Cardiac fibroblast (primary cell): ENCODE measurements around the gene SLC12A6.

ENCODE experiments used
- DNase-seq, 2 donors: peaks; one replicate each; pipeline versions ENCODE4 v3.0.0 to v3.0.0-alpha.2; 2010; ENCODE audit warnings: low read depth in 2 of 2
- H3K4me3 ChIP-seq, 2 donors: replicated peaks in 1 of 2; 1 replicate in 1 of 2; 2 replicates in 1 of 2; pipeline ENCODE4 v1.5.1; 2011; ENCODE audit warnings: low read depth in 2 of 2, low read length in 2 of 2, mild to moderate bottlenecking in 2 of 2, moderate library complexity in 1 of 2
- TF ChIP-seq, protein P1 (sequence below): IDR thresholded peaks from one replicate; pipeline ENCODE4 v1.5.1; 2011; ENCODE audit warnings: low read depth, mild to moderate bottlenecking, low read length, inconsistent platforms

Gene SLC12A6

DNA sequence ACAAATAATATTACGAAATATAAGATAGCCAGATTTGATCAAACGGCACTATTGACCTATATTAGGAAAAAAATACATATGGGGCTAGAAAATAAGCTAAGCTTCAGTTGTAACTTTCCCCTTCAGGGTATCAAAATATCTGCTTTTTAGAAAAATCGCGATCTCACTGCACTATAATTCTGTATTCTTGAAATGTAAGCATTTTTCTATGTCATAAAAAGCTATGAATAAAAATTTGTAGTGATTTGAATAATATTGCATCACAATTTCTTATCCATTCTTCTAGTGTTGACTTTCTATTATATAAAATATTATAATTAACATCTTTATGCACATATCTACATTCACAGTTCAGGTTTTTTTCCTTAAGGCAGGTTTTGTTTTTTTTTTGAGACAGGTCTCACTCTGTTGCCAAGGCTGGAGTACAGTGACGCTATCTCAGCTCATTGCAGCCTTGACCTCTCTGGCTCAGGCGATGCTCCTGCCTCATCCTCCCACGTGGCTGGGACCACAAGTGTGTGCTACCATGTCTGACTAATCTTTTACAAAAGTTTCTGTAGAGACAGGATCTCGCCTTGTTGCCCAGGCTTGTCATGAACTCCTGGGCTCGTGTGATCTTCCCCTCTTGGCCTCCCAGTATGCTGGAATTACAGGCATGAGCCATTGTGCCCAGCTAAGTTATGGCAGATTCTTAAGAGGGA, 91.2 kb downstream of the SLC12A6 start:
- H3K4me3 ChIP-seq, result no peak overlapping the region
- DNase-seq, result no peak
- TF ChIP-seq, protein P1, sequence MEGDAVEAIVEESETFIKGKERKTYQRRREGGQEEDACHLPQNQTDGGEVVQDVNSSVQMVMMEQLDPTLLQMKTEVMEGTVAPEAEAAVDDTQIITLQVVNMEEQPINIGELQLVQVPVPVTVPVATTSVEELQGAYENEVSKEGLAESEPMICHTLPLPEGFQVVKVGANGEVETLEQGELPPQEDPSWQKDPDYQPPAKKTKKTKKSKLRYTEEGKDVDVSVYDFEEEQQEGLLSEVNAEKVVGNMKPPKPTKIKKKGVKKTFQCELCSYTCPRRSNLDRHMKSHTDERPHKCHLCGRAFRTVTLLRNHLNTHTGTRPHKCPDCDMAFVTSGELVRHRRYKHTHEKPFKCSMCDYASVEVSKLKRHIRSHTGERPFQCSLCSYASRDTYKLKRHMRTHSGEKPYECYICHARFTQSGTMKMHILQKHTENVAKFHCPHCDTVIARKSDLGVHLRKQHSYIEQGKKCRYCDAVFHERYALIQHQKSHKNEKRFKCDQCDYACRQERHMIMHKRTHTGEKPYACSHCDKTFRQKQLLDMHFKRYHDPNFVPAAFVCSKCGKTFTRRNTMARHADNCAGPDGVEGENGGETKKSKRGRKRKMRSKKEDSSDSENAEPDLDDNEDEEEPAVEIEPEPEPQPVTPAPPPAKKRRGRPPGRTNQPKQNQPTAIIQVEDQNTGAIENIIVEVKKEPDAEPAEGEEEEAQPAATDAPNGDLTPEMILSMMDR, result no peak

DNA sequence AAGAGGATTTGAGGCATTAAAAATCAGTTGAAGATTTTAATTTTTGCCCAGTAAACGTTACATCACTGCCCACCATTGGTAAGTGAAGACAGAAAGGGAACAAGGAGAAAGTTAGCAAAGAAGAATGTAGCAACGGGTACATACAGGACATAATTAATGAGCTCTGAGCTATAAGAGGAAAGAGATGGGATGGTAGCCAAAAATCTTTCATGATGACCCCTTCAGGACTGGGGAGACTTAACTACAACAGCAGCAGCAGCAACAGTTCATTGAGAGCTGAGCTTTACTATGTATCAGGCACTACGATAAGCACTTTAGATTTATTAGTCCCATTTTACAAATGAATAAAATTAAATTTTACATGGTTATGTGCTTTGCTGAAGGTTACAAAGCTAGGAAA, 94.4 kb downstream of the SLC12A6 start:
- H3K4me3 ChIP-seq, result no peak overlapping the region
- DNase-seq, result peak in 1 of 2 donors; percentile 8
- TF ChIP-seq, protein P1, result no peak

DNA sequence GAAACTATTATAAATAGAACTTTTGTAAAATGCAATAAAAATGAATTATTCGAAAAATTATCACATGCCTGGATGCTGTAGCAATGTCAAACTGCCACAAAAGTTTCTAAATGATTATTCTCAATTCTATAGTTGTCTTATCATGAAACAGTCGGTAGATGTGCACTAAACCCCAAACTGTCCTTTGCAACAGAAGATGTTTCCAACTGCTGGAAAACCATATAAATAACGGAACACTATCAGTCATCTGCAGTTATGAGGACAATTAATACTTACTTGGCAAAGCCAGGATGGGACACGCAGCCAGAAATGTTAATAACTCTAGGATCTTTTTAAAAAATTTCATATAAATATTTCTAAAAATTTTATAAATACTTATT, 95.3 kb downstream of the SLC12A6 start:
- TF ChIP-seq, protein P1, result no peak
- no peak for DNase-seq
- H3K4me3 ChIP-seq, result no peak overlapping the region

DNA sequence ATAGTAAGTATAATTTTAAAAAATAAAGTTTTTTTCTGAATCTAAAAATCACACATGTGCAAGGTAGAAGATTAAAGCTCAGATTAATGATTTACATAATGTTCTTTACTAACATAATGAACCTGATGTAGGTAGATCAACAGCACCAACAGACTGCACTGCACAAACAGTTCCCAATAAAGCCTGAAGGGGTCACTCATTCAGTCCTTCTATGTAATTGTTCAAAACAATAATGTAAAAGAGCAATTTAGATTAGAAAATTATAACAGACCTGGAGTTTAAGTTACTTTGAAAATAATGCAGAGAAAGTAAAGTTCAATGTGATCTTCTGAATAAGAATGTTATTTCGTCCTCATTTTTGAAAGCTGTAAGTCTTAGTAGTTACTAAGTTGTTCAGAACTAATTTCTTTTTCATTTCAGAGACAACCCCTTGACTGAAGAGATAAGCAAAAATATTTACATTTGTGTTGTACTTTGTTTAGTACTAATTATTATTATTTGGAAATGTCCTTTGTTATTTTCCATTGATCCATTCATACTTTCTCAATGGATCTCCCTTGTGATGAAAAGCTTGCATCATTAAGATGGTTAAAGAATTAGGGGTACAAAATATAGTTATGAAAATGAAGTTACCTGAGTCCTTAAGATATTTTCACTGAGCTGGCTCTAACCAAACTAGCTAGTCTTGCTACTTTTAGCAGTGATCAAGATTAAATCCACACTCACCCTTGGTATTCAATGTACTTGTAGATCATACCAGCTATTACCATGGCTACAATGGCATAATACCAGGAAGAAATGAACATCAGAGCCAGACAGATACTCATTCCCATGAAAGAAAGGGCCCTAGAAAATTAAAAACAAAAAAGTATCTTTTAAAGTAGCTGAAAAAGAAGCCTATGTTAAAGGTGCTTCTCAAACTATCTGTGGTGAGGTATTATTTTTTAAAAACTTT, 95.9 kb downstream of the SLC12A6 start:
- TF ChIP-seq, protein P1, result peak; percentile 85
- H3K4me3 ChIP-seq, result no peak overlapping the region
- peak; percentile 67 to 70 for DNase-seq

DNA sequence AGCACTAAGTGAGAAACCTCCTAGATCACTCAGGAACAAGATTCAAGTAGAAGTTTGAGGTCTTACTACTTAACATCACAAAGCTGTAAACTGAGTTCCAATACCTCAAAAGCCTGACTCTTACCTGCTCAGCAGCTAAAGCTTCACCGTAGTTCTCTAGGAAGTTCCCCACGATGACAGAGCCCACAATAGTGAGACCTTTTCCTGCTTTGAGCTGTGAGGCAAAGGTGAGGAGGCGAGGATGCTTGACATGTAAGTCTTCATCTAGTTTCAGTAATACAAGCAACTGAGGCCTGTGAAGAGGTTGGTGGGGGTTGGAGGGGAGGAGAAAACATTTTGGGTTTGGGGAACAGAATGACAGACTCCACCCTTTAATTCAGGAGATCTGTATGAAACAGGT, 97.0 kb downstream of the SLC12A6 start:
- no peak for DNase-seq
- TF ChIP-seq, protein P1, result no peak
- H3K4me3 ChIP-seq, result no peak overlapping the region

DNA sequence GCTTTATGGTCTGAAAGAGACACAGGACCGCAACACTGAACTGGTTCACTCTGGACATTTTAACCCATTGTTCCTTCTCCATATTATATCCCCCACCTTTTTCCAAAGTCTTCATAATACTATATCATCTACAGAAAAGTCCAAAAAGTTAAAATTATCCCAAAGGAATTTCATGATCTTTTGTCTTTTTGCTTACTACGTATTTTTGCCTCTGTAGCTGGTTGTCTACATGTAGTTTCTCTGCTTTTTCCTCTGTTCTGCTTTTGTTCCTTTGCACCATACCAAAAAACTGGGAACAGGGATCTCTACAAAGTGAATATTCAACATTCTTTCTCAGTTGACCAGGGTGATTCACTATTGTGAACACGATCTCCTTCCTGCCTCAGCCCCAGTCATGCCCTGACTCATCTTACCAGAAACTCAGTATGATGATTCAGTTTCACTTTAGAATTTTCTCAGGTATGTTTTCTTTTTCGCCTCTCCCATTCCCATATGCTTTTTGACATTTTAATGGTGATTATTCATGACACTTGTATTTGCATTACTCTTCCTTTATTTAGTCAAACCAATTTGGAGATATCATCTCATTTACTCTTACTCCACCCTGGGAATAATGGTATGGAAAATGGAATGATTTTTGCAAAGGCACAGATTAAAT, 98.3 kb downstream of the SLC12A6 start:
- DNase-seq, result peak; percentile 69 to 92
- peak overlapping the region in 1 of 2 donors; percentile 24 for H3K4me3 ChIP-seq
- TF ChIP-seq, protein P1, result no peak
